ENCODE measurements around the gene C1orf21.

C1orf21 gene

GRCh38 chr1:184507604-184508280 lies 120.9 kb downstream of the C1orf21 start:
- in situ Hi-C loops (cut with HindIII; ENCODE audit: low pct_ligation_motif_present, low sequenced_read_pairs) = no loop called here
- Histone ChIP-seq H3K27me3 (replicated peaks) (no peaks in the 10 kb centered on the region), H3K4me3 (ENCODE audit: low read depth, low read length) (no peak overlapping the region), H3K27ac (no peak overlapping the region), H3K36me3 (replicated peaks) (no peaks in the 10 kb centered on the region)
- no peak for DNase-seq
- TF ChIP-seq, protein P1, sequence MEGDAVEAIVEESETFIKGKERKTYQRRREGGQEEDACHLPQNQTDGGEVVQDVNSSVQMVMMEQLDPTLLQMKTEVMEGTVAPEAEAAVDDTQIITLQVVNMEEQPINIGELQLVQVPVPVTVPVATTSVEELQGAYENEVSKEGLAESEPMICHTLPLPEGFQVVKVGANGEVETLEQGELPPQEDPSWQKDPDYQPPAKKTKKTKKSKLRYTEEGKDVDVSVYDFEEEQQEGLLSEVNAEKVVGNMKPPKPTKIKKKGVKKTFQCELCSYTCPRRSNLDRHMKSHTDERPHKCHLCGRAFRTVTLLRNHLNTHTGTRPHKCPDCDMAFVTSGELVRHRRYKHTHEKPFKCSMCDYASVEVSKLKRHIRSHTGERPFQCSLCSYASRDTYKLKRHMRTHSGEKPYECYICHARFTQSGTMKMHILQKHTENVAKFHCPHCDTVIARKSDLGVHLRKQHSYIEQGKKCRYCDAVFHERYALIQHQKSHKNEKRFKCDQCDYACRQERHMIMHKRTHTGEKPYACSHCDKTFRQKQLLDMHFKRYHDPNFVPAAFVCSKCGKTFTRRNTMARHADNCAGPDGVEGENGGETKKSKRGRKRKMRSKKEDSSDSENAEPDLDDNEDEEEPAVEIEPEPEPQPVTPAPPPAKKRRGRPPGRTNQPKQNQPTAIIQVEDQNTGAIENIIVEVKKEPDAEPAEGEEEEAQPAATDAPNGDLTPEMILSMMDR (IDR thresholded peaks at IDR 0.05; ENCODE audit: low read depth, low read length, missing control alignments) = no peak

GRCh38 chr1:184509105-184509504 lies 122.3 kb downstream of the C1orf21 start:
- no peak overlapping the region for H3K27ac ChIP-seq
- no peaks in the 10 kb centered on the region for H3K27me3 ChIP-seq (replicated peaks)
- DNase-seq = no peak
- in situ Hi-C loops (cut with HindIII; ENCODE audit: low pct_ligation_motif_present, low sequenced_read_pairs) = no loop called here
- TF ChIP-seq, protein P1 (IDR thresholded peaks at IDR 0.05; ENCODE audit: low read depth, low read length, missing control alignments) = no peak
- no peaks in the 10 kb centered on the region for H3K36me3 ChIP-seq (replicated peaks)
- H3K4me3 ChIP-seq (ENCODE audit: low read depth, low read length) = no peak overlapping the region

DNA sequence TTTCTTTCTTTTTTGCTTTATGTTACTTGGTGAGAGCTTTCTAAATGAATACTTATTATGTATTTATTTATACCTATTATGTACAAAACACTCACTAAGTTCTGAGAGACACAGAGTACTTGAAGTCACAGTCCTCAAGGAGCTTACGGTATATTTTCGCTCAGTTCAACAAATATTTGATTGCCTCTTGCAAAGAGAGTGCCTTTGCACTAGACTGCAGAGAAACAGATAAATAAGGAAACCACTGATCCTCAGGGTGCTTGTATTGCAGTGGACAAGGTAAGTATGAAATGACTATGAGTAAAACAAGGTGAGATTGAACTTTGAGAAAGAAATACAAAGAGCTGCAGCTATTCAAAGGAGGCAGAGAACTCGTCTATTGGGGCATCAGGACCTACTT lies 123.3 kb downstream of the C1orf21 start:
- no peak overlapping the region for H3K4me3 ChIP-seq (ENCODE audit: low read depth, low read length)
- H3K27ac ChIP-seq = no peak overlapping the region
- no peaks in the 10 kb centered on the region for H3K36me3 ChIP-seq (replicated peaks)
- TF ChIP-seq, protein P1 (IDR thresholded peaks at IDR 0.05; ENCODE audit: low read depth, low read length, missing control alignments) = no peak
- in situ Hi-C loops (cut with HindIII; ENCODE audit: low pct_ligation_motif_present, low sequenced_read_pairs) = no loop called here
- H3K27me3 ChIP-seq (replicated peaks) = no peaks in the 10 kb centered on the region
- DNase-seq = no peak

DNA sequence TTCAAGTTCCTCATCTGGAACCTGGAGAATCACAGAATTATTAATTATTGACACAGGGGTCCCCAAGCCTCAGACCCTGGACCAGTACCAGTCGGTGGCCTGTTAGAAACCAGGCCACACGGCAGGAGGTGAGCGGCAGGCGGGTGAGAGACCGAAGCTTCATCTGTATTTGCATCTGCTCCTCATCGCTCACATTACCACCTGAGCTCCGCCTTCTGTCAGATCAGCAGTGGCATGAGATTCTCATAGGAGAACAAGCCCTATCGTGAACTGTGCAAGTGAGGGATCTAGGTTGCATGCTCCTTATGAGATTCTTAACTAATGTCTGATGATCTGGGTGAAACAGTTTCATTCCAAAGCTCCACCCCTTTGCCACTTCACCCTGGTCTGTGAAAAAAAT lies 125.9 kb downstream of the C1orf21 start:
- TF ChIP-seq, protein P1 (IDR thresholded peaks at IDR 0.05; ENCODE audit: low read depth, low read length, missing control alignments) = no peak
- Histone ChIP-seq H3K27ac (no peak overlapping the region), H3K27me3 (replicated peaks) (no peaks in the 10 kb centered on the region), H3K4me3 (ENCODE audit: low read depth, low read length) (no peak overlapping the region), H3K36me3 (replicated peaks) (no peaks in the 10 kb centered on the region)
- no peak for DNase-seq
- in situ Hi-C loops (cut with HindIII; ENCODE audit: low pct_ligation_motif_present, low sequenced_read_pairs) = no loop called here

GRCh38 chr1:184513421-184513820 lies 126.6 kb downstream of the C1orf21 start:
- in situ Hi-C loops (cut with HindIII; ENCODE audit: low pct_ligation_motif_present, low sequenced_read_pairs) = no loop called here
- Histone ChIP-seq H3K27ac (no peak overlapping the region), H3K27me3 (replicated peaks) (no peaks in the 10 kb centered on the region), H3K36me3 (replicated peaks) (no peaks in the 10 kb centered on the region), H3K4me3 (ENCODE audit: low read depth, low read length) (no peak overlapping the region)
- TF ChIP-seq, protein P1 (IDR thresholded peaks at IDR 0.05; ENCODE audit: low read depth, low read length, missing control alignments) = no peak
- DNase-seq = no peak

GRCh38 chr1:184513966-184514365 lies 127.1 kb downstream of the C1orf21 start:
- in situ Hi-C loops (cut with HindIII; ENCODE audit: low pct_ligation_motif_present, low sequenced_read_pairs) = no loop called here
- Histone ChIP-seq H3K4me3 (ENCODE audit: low read depth, low read length) (no peak overlapping the region), H3K27ac (no peak overlapping the region), H3K27me3 (replicated peaks) (no peaks in the 10 kb centered on the region), H3K36me3 (replicated peaks) (no peaks in the 10 kb centered on the region)
- TF ChIP-seq, protein P1 (IDR thresholded peaks at IDR 0.05; ENCODE audit: low read depth, low read length, missing control alignments) = no peak
- DNase-seq = peak; percentile 70

All from brain microvascular endothelial cell (primary cell).